HepG2 (cell line): Measurements from ENCODE around the gene ANAPC2. TPM values are rescaled to one million over a fixed set of nuclear protein-coding genes. Genes with fewer than 3 reads are reported as not detected.

ENCODE experiments used
- AGO2 ChIP-seq: fragments of 200-400 bp; formaldehyde crosslinking; optimal IDR thresholded peaks from 2 replicates; pipeline ENCODE3; 2017; ENCODE audit warnings: mild to moderate bottlenecking, low read depth, low read length, moderate library complexity
- BHLHE40 ChIP-seq: IDR thresholded peaks from 2 replicates; pipeline ENCODE4 v1.6.1; 2011; ENCODE audit warnings: low read length, improper control_type of control experiment
- CCAR2 ChIP-seq: fragments of 200-400 bp; formaldehyde crosslinking; optimal IDR thresholded peaks from 2 replicates; pipeline ENCODE3; 2018; ENCODE audit warnings: low read depth, mild to moderate bottlenecking, low read length, moderate library complexity
- FLYWCH1 ChIP-seq: sonication (generic); formaldehyde crosslinking; IDR thresholded peaks from 2 replicates; pipeline ENCODE4 v1.8.1; 2023; ENCODE audit warnings: mild to moderate bottlenecking, missing genetic modification reagents
- FOXA3 ChIP-seq: IDR thresholded peaks from 2 replicates; pipeline ENCODE4 v1.6.1; 2016; ENCODE audit warnings: missing genetic modification reagents, missing compliant biosample characterization
- KDM1A ChIP-seq: IDR thresholded peaks from 2 replicates; pipeline ENCODE4 v1.6.1; 2016; ENCODE audit warnings: missing compliant biosample characterization
- KLF6 ChIP-seq: IDR thresholded peaks from 2 replicates; pipeline ENCODE4 v1.8.0; 2016; ENCODE audit warnings: missing biosample characterization, missing genetic modification reagents
- NRL ChIP-seq: sonication (generic); formaldehyde crosslinking; IDR thresholded peaks from 2 replicates; pipeline ENCODE4 v1.5.0; 2020; ENCODE audit warnings: missing genetic modification reagents, mild to moderate bottlenecking, moderate library complexity, borderline replicate concordance
- RXRB ChIP-seq: IDR thresholded peaks from 2 replicates; pipeline ENCODE4 v1.6.1; 2016; ENCODE audit warnings: borderline replicate concordance, missing genetic modification reagents, missing compliant biosample characterization
- TOE1 ChIP-seq: sonication (generic); formaldehyde crosslinking; IDR thresholded peaks from 2 replicates; pipeline ENCODE4 v1.4.0; 2020; ENCODE audit warnings: mild to moderate bottlenecking, missing genetic modification reagents
- YEATS2 ChIP-seq: sonication (generic); formaldehyde crosslinking; IDR thresholded peaks from 2 replicates; pipeline ENCODE4 v1.4.0; 2020; ENCODE audit warnings: missing genetic modification reagents, borderline replicate concordance
- ZFP1 ChIP-seq: IDR thresholded peaks from 2 replicates; pipeline ENCODE4 v1.6.1; 2016
- ZNF432 ChIP-seq: sonication (generic); formaldehyde crosslinking; IDR thresholded peaks from 2 replicates; pipeline ENCODE4 v1.5.0; 2020; ENCODE audit warnings: missing genetic modification reagents, mild to moderate bottlenecking, borderline replicate concordance
- ZNF737 ChIP-seq: sonication (generic); formaldehyde crosslinking; IDR thresholded peaks from 2 replicates; pipeline ENCODE4 v1.5.0; 2020; ENCODE audit warnings: missing genetic modification reagents, mild to moderate bottlenecking, borderline replicate concordance
- polyA plus RNA-seq, 8 experiments: library from polyadenylated mRNA; depleted of rRNA in 3 of 8; stranded (reverse) in 7 of 8; unstranded in 1 of 8; fragments of >200 nt; fragmentation: Illumina TruSeq in 4 of 8; extraction: Trizol in 4 of 8; gene quantifications; 2 replicates each; pipeline versions ENCODE4 v1.2.1 to v1.2.3, GENCODE V29; 2011 to 2016; ENCODE audit warnings: low read depth in 4 of 8, missing spikeins in 1 of 8, mixed read lengths in 1 of 8; ENCODE audit not compliant: insufficient read depth in 1 of 8
- total RNA-seq, 5 experiments: library from RNA; depleted of rRNA; stranded (reverse); fragments of >200 nt; fragmentation: Illumina TruSeq; extraction: Trizol; gene quantifications; 2 replicates each; pipeline ENCODE4 v1.2.3, GENCODE V29; 2016; ENCODE audit warnings: low read depth in 1 of 5
- TF ChIP-seq, protein P1 (sequence below): sonication (generic); formaldehyde crosslinking; IDR thresholded peaks from 2 replicates; pipeline ENCODE4 v1.8.1; 2023; ENCODE audit warnings: mild to moderate bottlenecking, missing genetic modification reagents
- TF ChIP-seq, protein P2 (sequence below): sonication (generic); formaldehyde crosslinking; IDR thresholded peaks from 2 replicates; pipeline ENCODE4 v1.4.0; 2020; ENCODE audit warnings: missing genetic modification reagents
- TF ChIP-seq, protein P3 (sequence below), 2 experiments: sonication (generic) in 1 of 2; formaldehyde crosslinking in 1 of 2; IDR thresholded peaks; 2 replicates each; pipeline versions ENCODE4 v1.5.1 to v1.6.1; 2011 to 2020; ENCODE audit warnings: borderline replicate concordance in 1 of 2, low read depth in 1 of 2, low read length in 1 of 2, mild to moderate bottlenecking in 1 of 2, missing genetic modification reagents in 1 of 2, moderate library complexity in 1 of 2
- TF ChIP-seq, protein P4 (sequence below): sonication (generic); formaldehyde crosslinking; IDR thresholded peaks from 2 replicates; pipeline ENCODE4 v1.5.1; 2020; ENCODE audit warnings: missing genetic modification reagents, mild to moderate bottlenecking, borderline replicate concordance
- TF ChIP-seq, protein P5 (sequence below): sonication (generic); formaldehyde crosslinking; IDR thresholded peaks from 2 replicates; pipeline ENCODE4 v1.8.1; 2023; ENCODE audit warnings: mild to moderate bottlenecking, moderate library complexity, missing genetic modification reagents
- TF ChIP-seq, protein P6 (sequence below): sonication (generic); formaldehyde crosslinking; IDR thresholded peaks from 2 replicates; pipeline ENCODE4 v1.4.0; 2020; ENCODE audit warnings: missing genetic modification reagents, borderline replicate concordance

Gene ANAPC2
- total and polyA plus RNA-seq, 2 of the 13 experiments (the other 11 are each of a cell fraction or from before 2014, with no cell fraction given): 12.3 to 15.4 TPM

DNA sequence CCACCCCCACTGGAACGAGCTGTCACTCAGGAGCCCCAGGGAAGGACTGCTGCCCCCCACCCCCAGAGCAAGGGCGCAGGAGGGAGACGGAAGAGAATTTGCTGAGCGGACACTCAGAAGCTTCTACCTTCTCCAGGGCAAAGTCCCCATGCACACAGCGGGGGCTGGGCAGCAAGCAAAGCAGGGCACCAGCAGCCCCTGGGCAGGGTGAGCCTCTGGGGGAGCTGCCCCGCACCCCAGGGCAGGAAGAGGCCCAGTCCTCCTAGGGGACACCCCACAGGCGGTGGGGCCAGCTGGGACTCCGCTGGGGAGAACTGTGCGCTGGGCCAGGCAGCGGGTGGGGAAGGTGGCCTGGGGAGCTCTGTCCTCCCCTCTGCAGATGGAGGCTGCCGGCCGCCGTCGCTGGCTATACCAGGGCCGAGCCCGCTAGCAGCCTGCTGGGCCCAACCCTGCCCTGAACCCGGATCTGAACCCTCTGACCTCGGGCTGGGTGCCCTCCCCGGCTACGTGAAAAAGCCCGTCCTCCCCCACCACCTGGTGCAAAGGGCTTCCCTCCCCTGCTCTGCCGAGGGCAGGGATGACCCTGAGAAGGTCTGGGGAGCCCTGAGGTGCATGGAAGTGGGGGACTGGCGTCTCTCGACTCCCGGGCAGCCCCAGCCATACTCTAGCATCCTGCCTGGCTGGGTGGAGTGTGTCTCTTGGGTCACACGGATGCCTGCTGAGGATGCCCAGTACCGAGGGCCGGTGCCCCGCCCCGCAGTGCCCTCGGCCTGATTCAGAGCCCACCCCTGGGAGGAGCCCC lies 41.7 kb upstream of the ANAPC2 start (continued):
- TF ChIP-seq, protein P1, sequence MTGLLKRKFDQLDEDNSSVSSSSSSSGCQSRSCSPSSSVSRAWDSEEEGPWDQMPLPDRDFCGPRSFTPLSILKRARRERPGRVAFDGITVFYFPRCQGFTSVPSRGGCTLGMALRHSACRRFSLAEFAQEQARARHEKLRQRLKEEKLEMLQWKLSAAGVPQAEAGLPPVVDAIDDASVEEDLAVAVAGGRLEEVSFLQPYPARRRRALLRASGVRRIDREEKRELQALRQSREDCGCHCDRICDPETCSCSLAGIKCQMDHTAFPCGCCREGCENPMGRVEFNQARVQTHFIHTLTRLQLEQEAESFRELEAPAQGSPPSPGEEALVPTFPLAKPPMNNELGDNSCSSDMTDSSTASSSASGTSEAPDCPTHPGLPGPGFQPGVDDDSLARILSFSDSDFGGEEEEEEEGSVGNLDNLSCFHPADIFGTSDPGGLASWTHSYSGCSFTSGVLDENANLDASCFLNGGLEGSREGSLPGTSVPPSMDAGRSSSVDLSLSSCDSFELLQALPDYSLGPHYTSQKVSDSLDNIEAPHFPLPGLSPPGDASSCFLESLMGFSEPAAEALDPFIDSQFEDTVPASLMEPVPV (CRISPR knock-in tag): no peak
- TF ChIP-seq, protein P2, sequence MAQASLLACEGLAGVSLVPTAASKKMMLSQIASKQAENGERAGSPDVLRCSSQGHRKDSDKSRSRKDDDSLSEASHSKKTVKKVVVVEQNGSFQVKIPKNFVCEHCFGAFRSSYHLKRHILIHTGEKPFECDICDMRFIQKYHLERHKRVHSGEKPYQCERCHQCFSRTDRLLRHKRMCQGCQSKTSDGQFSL (CRISPR knock-in tag): peak; percentile 20; the same call in 1 of the 2 replicates
- TF ChIP-seq YEATS2: no peak
- no peak for TF ChIP-seq CCAR2
- TF ChIP-seq ZFP1 (CRISPR knock-in tag): no peak
- TF ChIP-seq, protein P3, sequence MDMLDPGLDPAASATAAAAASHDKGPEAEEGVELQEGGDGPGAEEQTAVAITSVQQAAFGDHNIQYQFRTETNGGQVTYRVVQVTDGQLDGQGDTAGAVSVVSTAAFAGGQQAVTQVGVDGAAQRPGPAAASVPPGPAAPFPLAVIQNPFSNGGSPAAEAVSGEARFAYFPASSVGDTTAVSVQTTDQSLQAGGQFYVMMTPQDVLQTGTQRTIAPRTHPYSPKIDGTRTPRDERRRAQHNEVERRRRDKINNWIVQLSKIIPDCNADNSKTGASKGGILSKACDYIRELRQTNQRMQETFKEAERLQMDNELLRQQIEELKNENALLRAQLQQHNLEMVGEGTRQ (IDR thresholded peaks at IDR 0.05; ENCODE audit: low read depth, low read length): no peak
- TF ChIP-seq, protein P3 (CRISPR knock-in tag; IDR thresholded peaks at IDR 0.05; ENCODE audit: borderline replicate concordance): no peak
- TF ChIP-seq, protein P4, sequence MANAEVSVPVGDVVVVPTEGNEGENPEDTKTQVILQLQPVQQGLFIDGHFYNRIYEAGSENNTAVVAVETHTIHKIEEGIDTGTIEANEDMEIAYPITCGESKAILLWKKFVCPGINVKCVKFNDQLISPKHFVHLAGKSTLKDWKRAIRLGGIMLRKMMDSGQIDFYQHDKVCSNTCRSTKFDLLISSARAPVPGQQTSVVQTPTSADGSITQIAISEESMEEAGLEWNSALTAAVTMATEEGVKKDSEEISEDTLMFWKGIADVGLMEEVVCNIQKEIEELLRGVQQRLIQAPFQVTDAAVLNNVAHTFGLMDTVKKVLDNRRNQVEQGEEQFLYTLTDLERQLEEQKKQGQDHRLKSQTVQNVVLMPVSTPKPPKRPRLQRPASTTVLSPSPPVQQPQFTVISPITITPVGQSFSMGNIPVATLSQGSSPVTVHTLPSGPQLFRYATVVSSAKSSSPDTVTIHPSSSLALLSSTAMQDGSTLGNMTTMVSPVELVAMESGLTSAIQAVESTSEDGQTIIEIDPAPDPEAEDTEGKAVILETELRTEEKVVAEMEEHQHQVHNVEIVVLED (CRISPR knock-in tag): peak; percentile 70; the same call in 1 of the 2 replicates
- TF ChIP-seq BHLHE40: no peak
- no peak for TF ChIP-seq KDM1A (CRISPR knock-in tag)
- no peak for TF ChIP-seq ZNF737 (CRISPR knock-in tag)
- TF ChIP-seq AGO2: peak; percentile 72
- TF ChIP-seq RXRB (CRISPR knock-in tag): peak; percentile 7; the same call in 1 of the 2 replicates
- TF ChIP-seq, protein P5, sequence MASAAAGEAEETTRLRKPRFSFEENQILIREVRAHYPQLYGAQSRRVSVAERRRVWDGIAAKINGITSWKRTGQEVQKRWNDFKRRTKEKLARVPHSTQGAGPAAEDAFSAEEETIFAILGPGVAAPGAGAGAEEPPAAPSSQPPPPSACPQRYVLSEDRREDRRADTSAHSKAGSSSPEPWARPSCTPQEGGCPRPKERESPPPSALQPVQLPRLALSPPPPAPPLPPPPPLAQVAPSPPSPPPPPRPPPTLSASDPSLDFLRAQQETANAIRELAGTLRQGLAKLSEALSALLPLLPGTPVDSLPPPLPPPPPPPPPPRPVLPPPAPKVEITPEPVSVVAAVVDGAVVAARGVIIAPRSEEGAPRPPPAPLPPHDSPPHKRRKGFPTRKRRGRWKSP (CRISPR knock-in tag): no peak
- TF ChIP-seq FOXA3 (CRISPR knock-in tag): no peak; the same call in 1 of the 2 replicates
- TF ChIP-seq TOE1 (CRISPR knock-in tag): no peak
- TF ChIP-seq FLYWCH1 (CRISPR knock-in tag): no peak
- TF ChIP-seq ZNF432 (CRISPR knock-in tag): no peak
- no peak for TF ChIP-seq KLF6 (CRISPR knock-in tag)
- TF ChIP-seq, protein P6, sequence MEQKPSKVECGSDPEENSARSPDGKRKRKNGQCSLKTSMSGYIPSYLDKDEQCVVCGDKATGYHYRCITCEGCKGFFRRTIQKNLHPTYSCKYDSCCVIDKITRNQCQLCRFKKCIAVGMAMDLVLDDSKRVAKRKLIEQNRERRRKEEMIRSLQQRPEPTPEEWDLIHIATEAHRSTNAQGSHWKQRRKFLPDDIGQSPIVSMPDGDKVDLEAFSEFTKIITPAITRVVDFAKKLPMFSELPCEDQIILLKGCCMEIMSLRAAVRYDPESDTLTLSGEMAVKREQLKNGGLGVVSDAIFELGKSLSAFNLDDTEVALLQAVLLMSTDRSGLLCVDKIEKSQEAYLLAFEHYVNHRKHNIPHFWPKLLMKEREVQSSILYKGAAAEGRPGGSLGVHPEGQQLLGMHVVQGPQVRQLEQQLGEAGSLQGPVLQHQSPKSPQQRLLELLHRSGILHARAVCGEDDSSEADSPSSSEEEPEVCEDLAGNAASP: no peak
- TF ChIP-seq NRL: peak; percentile 78
